Stomach (tissue), 4 donors: Measurements from ENCODE around the gene VWA2.

Experiments used
- EP300 ChIP-seq: sonication (generic); formaldehyde crosslinking; IDR thresholded peaks from one replicate; pipeline ENCODE4 v1.6.1; 2017; ENCODE audit warnings: antibody characterized with exemption
- POLR2A ChIP-seq, 4 donors: fragments of 450-650 bp; IDR thresholded peaks; one replicate each; pipeline ENCODE4 v1.6.1; 2016; ENCODE audit warnings: antibody characterized with exemption in 4 of 4, control low read depth in 2 of 4, mild to moderate bottlenecking in 1 of 4, moderate library complexity in 1 of 4
- POLR2AphosphoS5 ChIP-seq, 3 donors: sonication (generic); formaldehyde crosslinking; IDR thresholded peaks; one replicate each; pipeline ENCODE4 v1.6.1; 2016; ENCODE audit warnings: antibody characterized with exemption in 3 of 3
- TF ChIP-seq, protein P1 (sequence below), 7 experiments: fragments of 450-650 bp in 4 of 7; fragments of 200-600 bp in 3 of 7; sonication (generic) in 3 of 7; IDR thresholded peaks; one replicate each; pipeline ENCODE4 v1.5.1; 2016 to 2019; ENCODE audit warnings: antibody characterized with exemption in 7 of 7, control low read depth in 2 of 7, mild to moderate bottlenecking in 1 of 7

DNA sequence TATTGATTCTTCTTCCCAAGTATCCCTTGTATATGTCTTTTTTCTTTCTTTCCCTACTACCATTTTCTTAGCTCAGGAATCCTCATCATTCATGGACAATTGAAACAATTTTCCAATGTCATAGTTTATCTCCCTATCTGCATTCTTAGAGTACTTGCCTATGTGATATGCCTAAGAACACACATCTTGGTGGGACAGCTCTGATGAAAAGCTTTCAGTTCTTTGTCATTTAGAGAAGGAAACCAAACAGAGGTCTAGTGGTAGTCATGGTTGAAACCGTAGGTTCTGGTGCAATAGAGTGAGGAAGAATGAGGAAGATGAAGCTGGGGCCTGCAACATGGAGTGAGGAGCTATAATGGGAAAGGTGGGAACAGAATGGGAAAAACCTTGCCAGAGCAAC, 31.7 kb upstream of the VWA2 start:
- TF ChIP-seq, protein P1, sequence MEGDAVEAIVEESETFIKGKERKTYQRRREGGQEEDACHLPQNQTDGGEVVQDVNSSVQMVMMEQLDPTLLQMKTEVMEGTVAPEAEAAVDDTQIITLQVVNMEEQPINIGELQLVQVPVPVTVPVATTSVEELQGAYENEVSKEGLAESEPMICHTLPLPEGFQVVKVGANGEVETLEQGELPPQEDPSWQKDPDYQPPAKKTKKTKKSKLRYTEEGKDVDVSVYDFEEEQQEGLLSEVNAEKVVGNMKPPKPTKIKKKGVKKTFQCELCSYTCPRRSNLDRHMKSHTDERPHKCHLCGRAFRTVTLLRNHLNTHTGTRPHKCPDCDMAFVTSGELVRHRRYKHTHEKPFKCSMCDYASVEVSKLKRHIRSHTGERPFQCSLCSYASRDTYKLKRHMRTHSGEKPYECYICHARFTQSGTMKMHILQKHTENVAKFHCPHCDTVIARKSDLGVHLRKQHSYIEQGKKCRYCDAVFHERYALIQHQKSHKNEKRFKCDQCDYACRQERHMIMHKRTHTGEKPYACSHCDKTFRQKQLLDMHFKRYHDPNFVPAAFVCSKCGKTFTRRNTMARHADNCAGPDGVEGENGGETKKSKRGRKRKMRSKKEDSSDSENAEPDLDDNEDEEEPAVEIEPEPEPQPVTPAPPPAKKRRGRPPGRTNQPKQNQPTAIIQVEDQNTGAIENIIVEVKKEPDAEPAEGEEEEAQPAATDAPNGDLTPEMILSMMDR (IDR thresholded peaks at IDR 0.05), result no peak
- TF ChIP-seq POLR2A (IDR thresholded peaks at IDR 0.05) (no peak), POLR2AphosphoS5 (IDR thresholded peaks at IDR 0.05) (no peak), EP300 (no peak)
